CD4-positive, alpha-beta T cell treated with Interferon gamma for 1 hour (primary cell): ENCODE data around the gene FBLN1.

Source experiments
- DNase-seq: peaks from one replicate; pipeline ENCODE4 v3.0.0-alpha.2; 2020

The FBLN1 gene

GRCh38 chr22:45504373-45505341 is 2.0 kb downstream of the FBLN1 start:
- DNase-seq, result no peak

GRCh38 chr22:45505991-45506747 is 3.5 kb downstream of the FBLN1 start:
- no peak for DNase-seq

- DNase-seq, result no peak
These were observed 4.2 kb downstream of the FBLN1 start for GRCh38 chr22:45506816-45507360.

- no peak for DNase-seq
These were observed 5.1 kb downstream of the FBLN1 start for GRCh38 chr22:45507798-45508197.

GRCh38 chr22:45508814-45509213 is 6.1 kb downstream of the FBLN1 start:
- no peak for DNase-seq

- no peak for DNase-seq
These were observed 7.9 kb downstream of the FBLN1 start for GRCh38 chr22:45510376-45511232.

GRCh38 chr22:45511847-45512261 is 9.2 kb downstream of the FBLN1 start:
- DNase-seq, result no peak

GRCh38 chr22:45512363-45512762 is 9.7 kb downstream of the FBLN1 start:
- no peak for DNase-seq

- no peak for DNase-seq
These were observed 13.0 kb downstream of the FBLN1 start for GRCh38 chr22:45515676-45516075.

GRCh38 chr22:45516163-45516562 is 13.5 kb downstream of the FBLN1 start:
- no peak for DNase-seq

- no peak for DNase-seq
These were observed 14.4 kb downstream of the FBLN1 start for GRCh38 chr22:45516923-45517675.

GRCh38 chr22:45518136-45518535 is 15.5 kb downstream of the FBLN1 start:
- no peak for DNase-seq

- DNase-seq, result no peak
These were observed 15.9 kb downstream of the FBLN1 start for GRCh38 chr22:45518580-45518991.

GRCh38 chr22:45521178-45521577 is 18.5 kb downstream of the FBLN1 start:
- DNase-seq, result no peak

GRCh38 chr22:45522462-45522861 is 19.8 kb downstream of the FBLN1 start:
- no peak for DNase-seq

GRCh38 chr22:45524157-45524556 is 21.5 kb downstream of the FBLN1 start:
- DNase-seq, result no peak

- DNase-seq, result no peak
These were observed 22.3 kb downstream of the FBLN1 start for GRCh38 chr22:45524966-45525365.

- DNase-seq, result no peak
These were observed 22.8 kb downstream of the FBLN1 start for GRCh38 chr22:45525480-45525879.

GRCh38 chr22:45526281-45526680 is 23.6 kb downstream of the FBLN1 start:
- DNase-seq, result no peak

GRCh38 chr22:45526768-45527360 is 24.2 kb downstream of the FBLN1 start:
- DNase-seq, result no peak

- no peak for DNase-seq
These were observed 24.8 kb downstream of the FBLN1 start for GRCh38 chr22:45527456-45527855.
